ENCODE results near the gene GNG7.

GNG7 gene

GRCh38 chr19:2702170-2703076 is at the start of gene GNG7:
Gene GNG7, minus strand, starts transcription at chr19:2702694. Its CDS starts 182,006 bp downstream, at chr19:2520688.
- peak; percentile 95 for DNase-seq

DNA sequence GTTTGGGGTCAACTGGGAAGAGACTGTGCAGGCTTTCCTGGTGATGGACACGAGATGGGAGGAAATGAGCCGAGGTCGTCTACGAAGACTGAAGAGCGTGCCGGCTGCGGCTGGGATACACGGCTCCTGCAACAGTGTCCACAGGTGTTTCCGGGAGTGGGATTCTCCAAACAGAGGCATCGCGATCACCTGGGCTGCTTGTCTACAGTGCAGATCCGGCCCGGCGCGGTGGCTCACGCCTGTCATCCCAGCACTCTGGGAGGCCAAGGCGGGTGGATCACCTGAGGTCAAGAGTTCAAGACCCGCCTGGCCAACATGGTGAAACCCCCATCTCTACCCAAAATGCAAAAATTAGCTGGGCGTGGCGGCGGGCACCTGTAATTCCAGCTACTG is 48.9 kb upstream of the GNG7 start:
- DNase-seq: no peak

- DNase-seq: no peak
Observed at GRCh38 chr19:2750808-2751437, 48.4 kb upstream of the GNG7 start.

GRCh38 chr19:2747349-2747748 is 44.9 kb upstream of the GNG7 start:
- DNase-seq: no peak

DNA sequence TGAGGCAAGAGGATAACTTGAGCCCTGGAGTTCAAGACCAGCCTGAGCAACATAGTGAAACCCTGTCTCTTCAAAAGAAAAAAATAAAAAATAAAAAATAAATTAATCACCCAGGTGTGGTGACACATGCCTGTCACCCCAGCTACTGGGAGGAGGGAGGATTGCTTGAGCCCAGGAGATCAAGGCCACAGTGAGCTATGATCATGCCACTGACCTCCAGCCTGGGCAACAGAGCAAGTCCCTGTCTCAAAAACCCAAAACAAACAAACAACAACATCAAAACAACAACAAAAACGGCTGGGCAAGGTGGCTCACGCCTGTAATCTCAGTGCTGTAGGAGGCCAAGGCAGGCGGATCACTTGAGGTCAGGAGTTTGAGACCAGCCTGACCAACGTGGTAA is 41.6 kb upstream of the GNG7 start:
- DNase-seq: no peak

- no peak for DNase-seq
Observed at GRCh38 chr19:2743099-2743498, 40.6 kb upstream of the GNG7 start.

GRCh38 chr19:2740314-2740656 is 37.8 kb upstream of the GNG7 start:
- DNase-seq: no peak

GRCh38 chr19:2739602-2740313 is 37.3 kb upstream of the GNG7 start, which contains the start of gene SLC39A3:
Gene SLC39A3, minus strand, starts transcription at chr19:2740017. Its CDS starts 2,760 bp downstream, at chr19:2737257.
- peak; percentile 100 for DNase-seq

DNA sequence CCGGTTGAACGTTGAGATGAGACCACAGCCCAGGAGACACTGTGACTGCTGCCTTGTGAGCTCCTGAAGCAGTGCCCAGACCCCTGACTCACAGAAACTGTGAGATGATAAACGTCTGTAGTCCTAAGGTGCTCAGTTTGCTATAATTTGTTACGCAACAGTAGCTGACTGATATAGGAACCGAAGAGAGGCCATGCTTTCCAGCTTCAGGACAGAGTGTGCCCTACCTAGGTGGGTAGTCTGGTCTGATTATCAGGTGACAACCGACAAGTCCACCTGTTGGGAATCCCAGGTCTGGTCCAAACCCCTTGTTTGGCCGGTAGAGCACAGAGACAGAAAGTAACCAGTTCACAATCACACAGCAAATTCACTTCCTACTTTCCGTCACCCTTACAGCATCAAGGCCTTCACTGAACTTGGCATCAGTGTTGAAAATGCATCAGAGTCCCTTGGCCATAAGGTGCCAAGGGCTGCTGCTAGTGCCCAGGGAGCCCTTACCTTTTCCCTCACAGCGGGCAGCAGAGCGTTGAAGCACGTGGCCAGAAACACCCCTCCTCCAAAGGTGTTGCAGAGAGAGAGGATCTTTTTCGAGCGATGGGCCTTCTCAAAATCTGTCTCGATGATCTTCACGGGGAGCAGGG is 34.2 kb upstream of the GNG7 start:
- DNase-seq: no peak

GRCh38 chr19:2735374-2735773 is 32.9 kb upstream of the GNG7 start:
- DNase-seq: no peak

- no peak for DNase-seq
Observed at GRCh38 chr19:2734589-2735288, 32.2 kb upstream of the GNG7 start.

DNA sequence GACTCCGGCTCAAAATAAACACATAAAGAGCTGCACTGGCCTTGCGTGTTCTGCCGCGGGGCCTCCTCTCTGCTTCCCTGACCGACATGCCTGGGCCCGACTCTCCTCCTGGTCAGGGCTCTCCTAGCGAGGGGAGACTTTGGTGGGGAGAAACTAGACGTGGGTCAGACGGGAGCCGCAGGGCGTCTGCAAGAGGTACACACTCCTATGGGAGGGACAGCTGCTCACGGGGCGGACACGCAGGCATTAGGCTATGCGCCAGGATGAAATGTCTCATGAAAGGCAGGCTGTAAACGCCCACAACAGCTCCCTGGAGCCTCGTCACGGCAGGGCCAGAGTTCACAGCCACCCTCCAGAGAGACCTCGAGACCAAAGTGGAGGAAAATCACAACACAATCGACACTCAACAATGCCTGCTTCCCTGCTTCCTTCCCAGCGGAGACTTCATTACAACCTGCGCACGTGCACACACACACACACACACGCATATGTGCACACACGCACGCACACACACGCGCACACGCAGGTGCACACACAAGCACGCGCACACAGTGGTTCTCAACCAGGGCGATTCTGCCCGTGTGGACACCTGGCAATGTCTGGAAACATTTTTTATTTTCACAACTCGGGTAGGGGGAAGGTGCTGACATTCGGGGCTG is 31.6 kb upstream of the GNG7 start:
- DNase-seq: no peak

GRCh38 chr19:2732883-2733282 is 30.4 kb upstream of the GNG7 start:
- no peak for DNase-seq

- no peak for DNase-seq
Observed at GRCh38 chr19:2732157-2732725, 29.7 kb upstream of the GNG7 start.

- no peak for DNase-seq
Observed at GRCh38 chr19:2731181-2731995, 28.9 kb upstream of the GNG7 start.

GRCh38 chr19:2729943-2730818 is 27.7 kb upstream of the GNG7 start:
- DNase-seq: no peak

GRCh38 chr19:2728783-2729387 is 26.4 kb upstream of the GNG7 start:
- no peak for DNase-seq

GRCh38 chr19:2727640-2727944 is 25.1 kb upstream of the GNG7 start:
- no peak for DNase-seq

DNA sequence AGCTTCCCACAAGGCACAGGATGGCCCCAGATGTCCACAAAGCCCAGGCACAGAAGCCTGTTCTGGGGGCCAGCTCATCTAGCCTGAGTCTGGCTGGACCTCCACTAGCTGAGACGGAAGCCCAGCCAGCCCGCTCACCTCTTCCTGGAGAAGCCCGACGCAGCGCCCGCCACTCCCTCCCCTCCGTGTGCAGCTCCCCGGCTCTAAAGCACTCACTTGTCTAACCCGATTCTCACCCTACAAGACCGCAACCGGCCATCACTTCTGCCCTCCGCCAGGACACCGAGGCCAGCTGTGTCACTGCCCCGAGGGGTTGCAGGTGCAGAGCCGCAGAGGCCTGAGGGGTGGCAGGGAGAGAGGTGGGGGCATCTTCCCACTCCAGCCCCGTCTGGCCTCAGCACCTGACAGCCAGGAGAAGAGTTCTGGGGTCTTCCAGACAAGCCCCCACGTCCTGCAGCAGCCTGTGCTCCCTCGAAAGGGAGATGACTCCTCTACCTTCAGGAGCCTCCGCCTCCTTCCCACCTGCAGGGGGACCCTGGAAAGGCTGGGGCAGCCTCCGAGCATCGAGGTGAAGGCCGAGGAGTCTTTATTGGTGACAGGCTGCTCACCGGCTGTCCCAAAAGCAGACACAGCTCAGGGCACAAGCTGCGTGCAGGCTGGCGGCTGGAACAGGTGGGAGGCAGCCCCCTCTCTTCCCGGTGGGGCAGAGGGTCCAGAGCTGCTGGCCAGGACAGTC is 24.6 kb upstream of the GNG7 start:
- DNase-seq: no peak

Measured in stimulated activated CD8-positive, alpha-beta memory T cell treated with anti-CD3 and anti-CD28 coated beads, Interleukin-4, amount 100 ng/mL, for 48 hours (primary cell).